ENCODE measurements around the gene CLOCK.

Gene CLOCK

GRCh38 chr4:55549888-55550287 lies 3.2 kb upstream of the CLOCK start:
- FAIRE-seq, result no peak
- no peak for DNase-seq (ENCODE audit: insufficient read length, low spot score)

DNA sequence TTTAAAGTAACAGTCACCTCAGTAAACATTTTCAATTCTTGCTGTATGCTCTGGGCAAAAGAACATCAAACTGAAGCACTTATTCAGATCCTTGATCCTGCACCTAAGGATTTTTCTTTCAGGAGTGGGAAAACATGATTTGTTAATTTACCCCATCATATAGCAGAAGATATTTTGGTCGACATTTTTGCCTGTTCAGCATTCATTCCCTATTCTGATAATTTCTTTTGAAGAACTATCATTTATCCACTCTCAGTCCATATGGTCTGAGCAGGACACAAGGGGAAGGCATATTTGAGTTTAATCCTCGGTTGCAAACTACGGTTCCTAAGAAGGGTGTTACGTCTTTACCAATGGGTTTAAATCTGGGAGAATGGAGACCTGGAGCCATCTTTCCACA lies 1.2 kb upstream of the CLOCK start:
- FAIRE-seq (no peak), DNase-seq (ENCODE audit: insufficient read length, low spot score) (no peak)
- TF ChIP-seq CTCF (IDR thresholded peaks at IDR 0.05; ENCODE audit: insufficient read depth, missing control alignments), result no peak

More at GRCh38 chr4:55549888-55550287, 3.2 kb upstream of the CLOCK start:
- no peak for TF ChIP-seq CTCF (IDR thresholded peaks at IDR 0.05; ENCODE audit: insufficient read depth, missing control alignments)

- TF ChIP-seq CTCF (IDR thresholded peaks at IDR 0.05; ENCODE audit: insufficient read depth, missing control alignments), result no peak
- DNase-seq (ENCODE audit: insufficient read length, low spot score), result no peak
- FAIRE-seq, result peak; percentile 46
These were observed 709 bp upstream of the CLOCK start for GRCh38 chr4:55547466-55547770.

- FAIRE-seq (no peak), DNase-seq (ENCODE audit: insufficient read length, low spot score) (no peak)
These were observed 278 bp downstream of the CLOCK start for GRCh38 chr4:55546506-55546755.

GRCh38 chr4:55545641-55546505 lies 836 bp downstream of the CLOCK start:
- DNase-seq (ENCODE audit: insufficient read length, low spot score) (no peak), FAIRE-seq (no peak)
- TF ChIP-seq CTCF (IDR thresholded peaks at IDR 0.05; ENCODE audit: insufficient read depth, missing control alignments), result no peak

More at GRCh38 chr4:55546506-55546755, 278 bp downstream of the CLOCK start:
- no peak for TF ChIP-seq CTCF (IDR thresholded peaks at IDR 0.05; ENCODE audit: insufficient read depth, missing control alignments)

GRCh38 chr4:55545151-55545550 lies 1.6 kb downstream of the CLOCK start:
- FAIRE-seq (no peak), DNase-seq (ENCODE audit: insufficient read length, low spot score) (no peak)
- TF ChIP-seq CTCF (IDR thresholded peaks at IDR 0.05; ENCODE audit: insufficient read depth, missing control alignments), result no peak

GRCh38 chr4:55543858-55544257 lies 2.9 kb downstream of the CLOCK start:
- DNase-seq (ENCODE audit: insufficient read length, low spot score) (no peak), FAIRE-seq (no peak)
- peak; percentile 15 for TF ChIP-seq CTCF (IDR thresholded peaks at IDR 0.05; ENCODE audit: insufficient read depth, missing control alignments)
